ENCODE measurements around the gene NAP1L4.

Gene NAP1L4

DNA sequence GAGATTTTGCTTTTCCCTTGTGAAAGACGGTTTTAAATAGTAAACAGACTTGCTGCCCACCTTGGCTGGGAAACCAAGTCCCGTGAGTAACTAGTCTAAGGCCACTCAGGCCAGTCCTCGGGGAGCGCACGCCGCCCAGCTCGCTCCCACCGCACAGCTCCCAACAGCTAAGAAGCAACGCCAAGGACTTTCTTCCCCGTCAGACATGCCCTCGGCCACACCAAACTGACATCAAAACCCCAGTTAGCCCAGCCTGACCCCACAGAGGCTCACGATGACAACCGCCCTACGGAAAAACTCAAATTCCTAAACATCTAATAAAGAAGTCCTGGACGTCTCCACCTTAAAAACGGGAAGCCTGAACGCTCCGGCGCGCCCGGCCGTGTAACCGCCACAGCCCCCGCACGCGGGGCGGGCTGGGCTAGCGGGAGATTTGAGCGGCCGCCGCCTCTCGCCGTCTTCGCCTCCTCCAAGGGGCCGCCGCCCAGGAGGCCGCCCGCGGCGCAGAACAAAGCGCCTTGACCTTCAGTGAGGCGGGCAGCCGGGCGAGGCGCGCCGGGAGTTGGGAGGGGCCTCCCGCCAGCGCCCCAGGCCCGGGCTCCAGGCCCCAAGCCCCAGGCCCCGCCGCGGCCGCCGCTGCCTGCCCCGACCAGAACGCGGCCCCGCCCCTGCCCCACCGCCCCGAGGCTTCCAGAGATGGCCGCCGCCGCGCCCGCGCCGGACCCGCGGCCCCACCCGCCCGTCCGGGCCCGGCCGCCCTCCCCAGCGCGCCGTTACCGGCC is 486 bp downstream of the NAP1L4 start:
- DNase-seq (ENCODE audit: low read depth): peak; percentile 73
- TF ChIP-seq MYC (IDR thresholded peaks at IDR 0.05; ENCODE audit: low read depth, low read length) (peak; percentile 69), POLR2A (IDR thresholded peaks at IDR 0.05; ENCODE audit: extremely low read depth, insufficient read length) (no peak)

DNA sequence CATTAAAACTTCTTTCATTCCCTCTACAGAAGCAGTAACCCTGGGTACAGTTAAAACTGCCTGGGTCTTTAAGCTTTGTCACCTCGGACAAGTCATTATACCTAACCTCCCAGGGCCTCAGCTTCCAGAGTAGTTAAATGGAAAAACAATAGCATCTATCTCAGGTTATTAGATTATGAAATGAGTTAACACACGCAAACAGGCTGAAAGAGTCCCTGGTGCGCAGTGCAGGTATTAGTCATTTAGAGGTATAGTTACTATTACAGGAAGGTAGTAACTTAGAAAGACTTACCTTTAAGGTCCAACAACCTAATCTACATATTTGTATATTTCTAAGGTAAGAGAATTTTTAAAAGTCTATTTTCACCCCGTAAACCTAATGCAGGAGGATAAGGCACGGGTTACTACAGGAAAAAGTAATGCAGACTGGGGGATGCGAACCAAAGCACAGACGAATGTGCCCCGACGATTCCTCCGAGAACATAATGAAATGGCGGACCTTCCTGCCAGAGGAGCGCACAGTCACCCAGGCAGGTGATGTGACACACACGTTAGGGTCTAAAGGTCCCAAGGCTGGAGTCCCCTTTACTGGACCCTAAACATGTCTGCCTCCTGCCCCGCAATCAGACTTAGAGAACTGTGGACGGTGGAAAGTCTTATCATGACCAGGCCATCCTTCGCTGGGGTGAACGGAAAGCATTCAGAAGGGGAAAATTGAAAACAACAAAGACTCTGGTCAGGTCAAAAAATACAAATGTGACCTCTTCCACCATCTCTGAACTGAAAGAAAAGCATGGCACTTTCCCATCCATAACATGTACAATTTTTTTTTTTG is 1.3 kb downstream of the NAP1L4 start:
- TF ChIP-seq MYC (IDR thresholded peaks at IDR 0.05; ENCODE audit: low read depth, low read length): peak; percentile 9; the same call in 1 of the 2 replicates
- TF ChIP-seq, protein P1, sequence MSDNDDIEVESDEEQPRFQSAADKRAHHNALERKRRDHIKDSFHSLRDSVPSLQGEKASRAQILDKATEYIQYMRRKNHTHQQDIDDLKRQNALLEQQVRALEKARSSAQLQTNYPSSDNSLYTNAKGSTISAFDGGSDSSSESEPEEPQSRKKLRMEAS (IDR thresholded peaks at IDR 0.05; ENCODE audit: low read depth, low read length): no peak
- TF ChIP-seq POLR2A (IDR thresholded peaks at IDR 0.05; ENCODE audit: extremely low read depth, insufficient read length): no peak
- TF ChIP-seq, protein P2, sequence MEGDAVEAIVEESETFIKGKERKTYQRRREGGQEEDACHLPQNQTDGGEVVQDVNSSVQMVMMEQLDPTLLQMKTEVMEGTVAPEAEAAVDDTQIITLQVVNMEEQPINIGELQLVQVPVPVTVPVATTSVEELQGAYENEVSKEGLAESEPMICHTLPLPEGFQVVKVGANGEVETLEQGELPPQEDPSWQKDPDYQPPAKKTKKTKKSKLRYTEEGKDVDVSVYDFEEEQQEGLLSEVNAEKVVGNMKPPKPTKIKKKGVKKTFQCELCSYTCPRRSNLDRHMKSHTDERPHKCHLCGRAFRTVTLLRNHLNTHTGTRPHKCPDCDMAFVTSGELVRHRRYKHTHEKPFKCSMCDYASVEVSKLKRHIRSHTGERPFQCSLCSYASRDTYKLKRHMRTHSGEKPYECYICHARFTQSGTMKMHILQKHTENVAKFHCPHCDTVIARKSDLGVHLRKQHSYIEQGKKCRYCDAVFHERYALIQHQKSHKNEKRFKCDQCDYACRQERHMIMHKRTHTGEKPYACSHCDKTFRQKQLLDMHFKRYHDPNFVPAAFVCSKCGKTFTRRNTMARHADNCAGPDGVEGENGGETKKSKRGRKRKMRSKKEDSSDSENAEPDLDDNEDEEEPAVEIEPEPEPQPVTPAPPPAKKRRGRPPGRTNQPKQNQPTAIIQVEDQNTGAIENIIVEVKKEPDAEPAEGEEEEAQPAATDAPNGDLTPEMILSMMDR (IDR thresholded peaks at IDR 0.05; ENCODE audit: low read depth, low read length): no peak
- DNase-seq (ENCODE audit: low read depth): peak; percentile 48
- H3K4me3 ChIP-seq (ENCODE audit: low read depth, low read length): peak overlapping the region; percentile 86

More for the DNA sequence above, 486 bp downstream of the NAP1L4 start:
- peak overlapping the region; percentile 86 for H3K4me3 ChIP-seq (ENCODE audit: low read depth, low read length)

DNA sequence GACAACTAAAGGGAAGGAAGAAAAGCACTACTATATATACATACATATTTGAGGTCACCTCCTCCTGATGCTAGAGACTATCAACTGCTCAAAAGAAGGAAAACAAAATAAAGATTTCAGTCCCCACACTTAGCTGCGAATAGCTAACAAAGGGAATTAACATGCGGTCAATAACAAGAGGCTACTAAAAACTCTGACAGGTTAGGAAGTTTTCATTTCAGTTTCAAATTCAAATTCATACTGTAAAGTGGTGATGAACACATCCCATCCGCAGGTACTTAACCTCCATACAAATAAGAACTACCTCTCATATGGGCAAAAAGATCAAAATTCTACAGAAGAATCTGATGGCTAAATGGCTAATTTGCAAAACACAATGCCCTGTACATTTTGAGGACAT is 2.6 kb downstream of the NAP1L4 start:
- TF ChIP-seq, protein P2 (IDR thresholded peaks at IDR 0.05; ENCODE audit: low read depth, low read length): no peak
- TF ChIP-seq, protein P1 (IDR thresholded peaks at IDR 0.05; ENCODE audit: low read depth, low read length): no peak
- TF ChIP-seq MYC (IDR thresholded peaks at IDR 0.05; ENCODE audit: low read depth, low read length): no peak
- TF ChIP-seq POLR2A (IDR thresholded peaks at IDR 0.05; ENCODE audit: extremely low read depth, insufficient read length): no peak
- no peak for DNase-seq (ENCODE audit: low read depth)
- H3K4me3 ChIP-seq (ENCODE audit: low read depth, low read length): peak overlapping the region; percentile 86

DNA sequence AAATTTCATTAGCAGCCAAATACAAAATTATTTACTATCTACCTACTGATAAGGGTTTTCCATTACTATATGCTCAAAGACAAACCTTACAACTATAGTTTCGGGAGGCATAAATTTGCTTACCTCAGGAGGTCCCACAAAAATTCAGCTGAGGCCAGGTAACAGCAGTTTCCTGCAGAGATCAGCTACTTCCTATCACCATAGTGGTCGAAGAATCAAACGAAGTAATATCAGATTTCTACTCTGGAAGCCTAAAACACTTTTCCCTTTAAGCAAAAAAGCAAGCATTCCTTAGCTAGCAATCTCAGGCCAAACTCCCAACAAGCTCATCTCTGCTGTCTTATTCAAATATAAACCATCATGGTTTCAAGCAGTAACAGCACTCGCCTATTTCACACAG is 3.1 kb downstream of the NAP1L4 start:
- H3K4me3 ChIP-seq (ENCODE audit: low read depth, low read length): peak overlapping the region; percentile 86
- DNase-seq (ENCODE audit: low read depth): no peak
- TF ChIP-seq, protein P2 (IDR thresholded peaks at IDR 0.05; ENCODE audit: low read depth, low read length): no peak
- TF ChIP-seq, protein P1 (IDR thresholded peaks at IDR 0.05; ENCODE audit: low read depth, low read length): no peak
- TF ChIP-seq MYC (IDR thresholded peaks at IDR 0.05; ENCODE audit: low read depth, low read length) (no peak), POLR2A (IDR thresholded peaks at IDR 0.05; ENCODE audit: extremely low read depth, insufficient read length) (no peak)

DNA sequence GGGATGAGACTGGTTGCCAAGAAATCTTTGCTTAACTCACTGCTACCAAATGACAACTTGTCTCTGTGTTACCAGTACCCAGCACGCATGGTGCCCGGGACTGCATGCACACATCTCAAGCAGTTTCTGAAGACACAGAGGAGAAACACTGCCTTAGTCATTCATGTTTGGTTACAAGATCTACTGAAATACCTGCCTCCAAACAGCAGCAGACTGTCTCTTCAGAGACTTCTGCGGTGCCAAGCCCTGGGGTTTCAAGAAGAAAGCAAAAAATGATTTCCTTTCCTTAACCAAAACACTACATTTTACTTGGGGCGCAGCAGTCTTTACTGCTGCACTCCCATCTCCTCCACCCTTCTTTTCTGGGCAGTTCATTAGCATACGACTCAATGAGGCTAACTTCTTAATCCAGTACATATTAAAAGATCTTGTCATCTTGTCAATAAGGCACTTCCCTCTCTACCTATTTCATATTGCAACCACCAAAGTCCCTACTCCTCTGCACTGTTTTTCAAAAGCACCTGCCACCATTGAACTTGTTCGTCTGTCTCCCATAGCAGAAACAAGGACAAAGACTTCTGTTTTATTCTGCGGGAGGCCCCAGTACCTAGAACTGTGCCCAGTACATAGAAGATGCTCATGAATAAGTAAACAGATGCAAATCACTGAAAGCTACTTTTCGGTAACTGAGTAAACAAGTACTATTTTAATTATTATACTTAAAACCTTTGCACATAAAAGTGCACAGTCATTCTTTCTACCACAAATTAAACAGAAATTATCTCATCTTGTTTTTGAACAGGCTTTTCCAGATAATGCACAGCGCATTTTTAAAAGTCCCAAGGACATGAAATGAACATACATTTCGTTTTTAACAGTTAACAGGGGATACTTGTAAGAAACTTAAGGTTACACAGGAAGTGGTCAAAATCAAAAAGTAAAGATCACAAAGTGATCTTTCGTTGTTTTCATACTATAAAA is 4.0 kb downstream of the NAP1L4 start:
- H3K4me3 ChIP-seq (ENCODE audit: low read depth, low read length): peak overlapping the region; percentile 86
- DNase-seq (ENCODE audit: low read depth): no peak
- TF ChIP-seq, protein P1 (IDR thresholded peaks at IDR 0.05; ENCODE audit: low read depth, low read length): no peak
- TF ChIP-seq POLR2A (IDR thresholded peaks at IDR 0.05; ENCODE audit: extremely low read depth, insufficient read length): no peak
- TF ChIP-seq MYC (IDR thresholded peaks at IDR 0.05; ENCODE audit: low read depth, low read length): no peak
- TF ChIP-seq, protein P2 (IDR thresholded peaks at IDR 0.05; ENCODE audit: low read depth, low read length): no peak
